Measurements from ENCODE around the gene SMIM1.
A peak's percentile ranks its signal among the peaks of the same experiment; 100 is the strongest.

GRCh38 chr1:3772027-3772714 is 378 bp upstream of the SMIM1 start:
- TF ChIP-seq RNF2 (IDR thresholded peaks at IDR 0.05; ENCODE audit: borderline replicate concordance, low read depth) (0 out of 2 replicates have a peak, but pooled peaks have one; percentile 31), MAZ (IDR thresholded peaks at IDR 0.05; ENCODE audit: borderline replicate concordance, low read depth, low read length) (no peak), RCOR1 (IDR thresholded peaks at IDR 0.05; ENCODE audit: low read depth, low read length) (no peak), CTCF (IDR thresholded peaks at IDR 0.05) (no peak), ELK1 (IDR thresholded peaks at IDR 0.05; ENCODE audit: low read depth, low read length) (no peak), RFX5 (IDR thresholded peaks at IDR 0.05) (no peak), HEYL (CRISPR knock-in tag; IDR thresholded peaks at IDR 0.05) (no peak), RAD21 (conservative IDR thresholded peaks at IDR 0.05 in 1 of 2, IDR thresholded peaks at IDR 0.05 in 1 of 2) (no peak), JUNB (IDR thresholded peaks at IDR 0.05) (no peak), CHD4 (IDR thresholded peaks at IDR 0.05; ENCODE audit: borderline replicate concordance) (no peak), HDAC2 (IDR thresholded peaks at IDR 0.05) (no peak), ESRRA (IDR thresholded peaks at IDR 0.05; ENCODE audit: borderline replicate concordance, low read length) (no peak), RARB (CRISPR knock-in tag; IDR thresholded peaks at IDR 0.05) (no peak)
